ENCODE results near the gene MMP2.

The MMP2 gene

GRCh38 chr16:55521792-55522191 is 42.8 kb downstream of the MMP2 start:
- DNase-seq, result no peak

- no peak for DNase-seq
Observed at GRCh38 chr16:55526441-55526840, 47.4 kb downstream of the MMP2 start.

GRCh38 chr16:55527885-55528284 is 48.9 kb downstream of the MMP2 start:
- no peak for DNase-seq

- DNase-seq, result no peak
Observed at GRCh38 chr16:55529018-55529417, 50.0 kb downstream of the MMP2 start.

- no peak for DNase-seq
Observed at GRCh38 chr16:55530316-55530856, 51.4 kb downstream of the MMP2 start.

GRCh38 chr16:55532227-55532626 is 53.2 kb downstream of the MMP2 start:
- DNase-seq, result no peak

GRCh38 chr16:55534756-55535155 is 55.8 kb downstream of the MMP2 start:
- no peak for DNase-seq

- DNase-seq, result no peak
Observed at GRCh38 chr16:55539049-55539448, 60.1 kb downstream of the MMP2 start.

GRCh38 chr16:55539488-55539887 is 60.5 kb downstream of the MMP2 start:
- DNase-seq, result no peak

GRCh38 chr16:55540221-55540620 is 61.2 kb downstream of the MMP2 start:
- DNase-seq, result no peak

- no peak for DNase-seq
Observed at GRCh38 chr16:55542459-55543082, 63.6 kb downstream of the MMP2 start.

GRCh38 chr16:55543472-55543871 is 64.5 kb downstream of the MMP2 start:
- DNase-seq, result no peak

GRCh38 chr16:55552621-55553020 is 73.6 kb downstream of the MMP2 start:
- no peak for DNase-seq

- DNase-seq, result no peak
Observed at GRCh38 chr16:55555436-55555835, 76.4 kb downstream of the MMP2 start.
